ENCODE results near the gene PNKP. TPM values are rescaled to one million over a fixed set of nuclear protein-coding genes. Genes with fewer than 3 reads are reported as not detected.

The PNKP gene
- total RNA-seq, 1 donor from 2014 or later, result 46.3 TPM

GRCh38 chr19:49836176-49837008 lies 31.0 kb downstream of the PNKP start:
- Histone ChIP-seq H3K4me3 (no peak overlapping the region), H3K36me3 (peaks cover 59 to 90% of the 10 kb centered on the region in 2 donors), H3K27ac (no peak overlapping the region), H3K27me3 (no peaks in the 10 kb centered on the region), H3K9me3 (no peaks in the 10 kb centered on the region), H3K4me1 (no peaks in the 10 kb centered on the region)
- no peak for TF ChIP-seq CTCF (IDR thresholded peaks at IDR 0.05)
- DNase-seq (ENCODE audit: low spot score in 2 of 2), result no peak
- intact Hi-C loops (cut with DNase I), result no loop called here

GRCh38 chr19:49835562-49835961 lies 31.8 kb downstream of the PNKP start:
- Histone ChIP-seq H3K9me3 (no peaks in the 10 kb centered on the region), H3K4me1 (no peaks in the 10 kb centered on the region), H3K27me3 (no peaks in the 10 kb centered on the region), H3K27ac (no peak overlapping the region), H3K4me3 (no peak overlapping the region), H3K36me3 (peaks cover 67 to 93% of the 10 kb centered on the region in 2 donors)
- intact Hi-C loops (cut with DNase I), result no loop called here
- DNase-seq (ENCODE audit: low spot score in 2 of 2), result no peak
- no peak for TF ChIP-seq CTCF (IDR thresholded peaks at IDR 0.05)

GRCh38 chr19:49833599-49833998 lies 33.8 kb downstream of the PNKP start:
- no peak for DNase-seq (ENCODE audit: low spot score in 2 of 2)
- peaks cover 84 to 95% of the 10 kb centered on the region in 2 donors for H3K36me3 ChIP-seq
- H3K9me3 ChIP-seq, result no peaks in the 10 kb centered on the region
- no peak overlapping the region for H3K27ac ChIP-seq
- no peak for TF ChIP-seq CTCF (IDR thresholded peaks at IDR 0.05)
- H3K4me1 ChIP-seq, result no peaks in the 10 kb centered on the region
- H3K4me3 ChIP-seq, result no peak overlapping the region
- intact Hi-C loops (cut with DNase I), result no loop called here
- no peaks in the 10 kb centered on the region for H3K27me3 ChIP-seq

GRCh38 chr19:49832556-49832955 lies 34.8 kb downstream of the PNKP start:
- peaks cover 81 to 90% of the 10 kb centered on the region in 2 donors for H3K36me3 ChIP-seq
- DNase-seq (ENCODE audit: low spot score in 2 of 2), result no peak
- H3K27me3 ChIP-seq, result no peaks in the 10 kb centered on the region
- no peak overlapping the region for H3K27ac ChIP-seq
- no peaks in the 10 kb centered on the region for H3K4me1 ChIP-seq
- TF ChIP-seq CTCF (IDR thresholded peaks at IDR 0.05), result no peak
- no peaks in the 10 kb centered on the region for H3K9me3 ChIP-seq
- intact Hi-C loops (cut with DNase I), result no loop called here
- H3K4me3 ChIP-seq, result no peak overlapping the region

- TF ChIP-seq CTCF (IDR thresholded peaks at IDR 0.05), result no peak
- Histone ChIP-seq H3K27me3 (no peaks in the 10 kb centered on the region), H3K36me3 (peaks cover 82 to 89% of the 10 kb centered on the region in 2 donors)
Observed at GRCh38 chr19:49831592-49831991, 35.8 kb downstream of the PNKP start.

More at GRCh38 chr19:49831592-49831991, 35.8 kb downstream of the PNKP start:
- intact Hi-C loops (cut with DNase I), result no loop called here
- DNase-seq (ENCODE audit: low spot score in 2 of 2), result no peak
- Histone ChIP-seq H3K27ac (no peak overlapping the region), H3K4me3 (no peak overlapping the region), H3K4me1 (no peaks in the 10 kb centered on the region), H3K9me3 (no peaks in the 10 kb centered on the region)

All from ascending aorta (tissue), 2 donors.